Measurements from ENCODE around the gene XRCC6. TPM values are rescaled to one million over a fixed set of nuclear protein-coding genes. Genes with fewer than 3 reads are reported as not detected.

The XRCC6 gene
- total and polyA plus RNA-seq, 2 of the 13 experiments (the other 11 are each of a cell fraction or from before 2014, with no cell fraction given): 124 to 625 TPM

- TF ChIP-seq NR2C2 (CRISPR knock-in tag; IDR thresholded peaks at IDR 0.05; ENCODE audit: borderline replicate concordance) (peak; percentile 97), MLLT10 (CRISPR knock-in tag; IDR thresholded peaks at IDR 0.05) (no peak), SIN3A (IDR thresholded peaks at IDR 0.05; ENCODE audit: borderline replicate concordance, low read depth, low read length) (peak; percentile 89; the same call in 1 of the 2 replicates), ZBTB49 (CRISPR knock-in tag; IDR thresholded peaks at IDR 0.05; ENCODE audit: borderline replicate concordance) (no peak), NR3C1 (CRISPR knock-in tag; IDR thresholded peaks at IDR 0.05) (no peak), TCF7L2 (IDR thresholded peaks at IDR 0.05; ENCODE audit: low read depth, low read length) (no peak), ZNF335 (CRISPR knock-in tag; IDR thresholded peaks at IDR 0.05) (0 out of 2 replicates have a peak, but pooled peaks have one; percentile 37), ZNF317 (CRISPR knock-in tag; IDR thresholded peaks at IDR 0.05) (peak; percentile 38; the same call in 1 of the 2 replicates), MXD4 (CRISPR knock-in tag; IDR thresholded peaks at IDR 0.05) (no peak; the same call in 1 of the 2 replicates), ZNF264 (CRISPR knock-in tag; IDR thresholded peaks at IDR 0.05) (0 out of 2 replicates have a peak, but pooled peaks have one; percentile 39), ARNTL (CRISPR knock-in tag; IDR thresholded peaks at IDR 0.05) (peak; percentile 64; the same call in 1 of the 2 replicates), GTF3A (CRISPR knock-in tag; conservative IDR thresholded peaks at IDR 0.05) (no peak; the same call in 1 of the 2 replicates)
- TF ChIP-seq, protein P1, sequence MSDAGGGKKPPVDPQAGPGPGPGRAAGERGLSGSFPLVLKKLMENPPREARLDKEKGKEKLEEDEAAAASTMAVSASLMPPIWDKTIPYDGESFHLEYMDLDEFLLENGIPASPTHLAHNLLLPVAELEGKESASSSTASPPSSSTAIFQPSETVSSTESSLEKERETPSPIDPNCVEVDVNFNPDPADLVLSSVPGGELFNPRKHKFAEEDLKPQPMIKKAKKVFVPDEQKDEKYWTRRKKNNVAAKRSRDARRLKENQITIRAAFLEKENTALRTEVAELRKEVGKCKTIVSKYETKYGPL (CRISPR knock-in tag; IDR thresholded peaks at IDR 0.05): 0 out of 2 replicates have a peak, but pooled peaks have one; percentile 56
- TF ChIP-seq, protein P2, sequence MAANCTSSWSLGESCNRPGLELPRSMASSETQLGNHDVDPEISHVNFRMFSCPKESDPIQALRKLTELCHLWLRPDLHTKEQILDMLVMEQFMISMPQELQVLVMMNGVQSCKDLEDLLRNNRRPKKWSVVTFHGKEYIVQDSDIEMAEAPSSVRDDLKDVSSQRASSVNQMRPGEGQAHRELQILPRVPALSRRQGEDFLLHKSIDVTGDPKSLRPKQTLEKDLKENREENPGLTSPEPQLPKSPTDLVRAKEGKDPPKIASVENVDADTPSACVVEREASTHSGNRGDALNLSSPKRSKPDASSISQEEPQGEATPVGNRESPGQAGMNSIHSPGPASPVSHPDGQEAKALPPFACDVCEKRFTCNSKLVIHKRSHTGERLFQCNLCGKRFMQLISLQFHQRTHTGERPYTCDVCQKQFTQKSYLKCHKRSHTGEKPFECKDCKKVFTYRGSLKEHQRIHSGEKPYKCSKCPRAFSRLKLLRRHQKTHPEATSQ (CRISPR knock-in tag; IDR thresholded peaks at IDR 0.05; ENCODE audit: borderline replicate concordance): no peak
- TF ChIP-seq, protein P3, sequence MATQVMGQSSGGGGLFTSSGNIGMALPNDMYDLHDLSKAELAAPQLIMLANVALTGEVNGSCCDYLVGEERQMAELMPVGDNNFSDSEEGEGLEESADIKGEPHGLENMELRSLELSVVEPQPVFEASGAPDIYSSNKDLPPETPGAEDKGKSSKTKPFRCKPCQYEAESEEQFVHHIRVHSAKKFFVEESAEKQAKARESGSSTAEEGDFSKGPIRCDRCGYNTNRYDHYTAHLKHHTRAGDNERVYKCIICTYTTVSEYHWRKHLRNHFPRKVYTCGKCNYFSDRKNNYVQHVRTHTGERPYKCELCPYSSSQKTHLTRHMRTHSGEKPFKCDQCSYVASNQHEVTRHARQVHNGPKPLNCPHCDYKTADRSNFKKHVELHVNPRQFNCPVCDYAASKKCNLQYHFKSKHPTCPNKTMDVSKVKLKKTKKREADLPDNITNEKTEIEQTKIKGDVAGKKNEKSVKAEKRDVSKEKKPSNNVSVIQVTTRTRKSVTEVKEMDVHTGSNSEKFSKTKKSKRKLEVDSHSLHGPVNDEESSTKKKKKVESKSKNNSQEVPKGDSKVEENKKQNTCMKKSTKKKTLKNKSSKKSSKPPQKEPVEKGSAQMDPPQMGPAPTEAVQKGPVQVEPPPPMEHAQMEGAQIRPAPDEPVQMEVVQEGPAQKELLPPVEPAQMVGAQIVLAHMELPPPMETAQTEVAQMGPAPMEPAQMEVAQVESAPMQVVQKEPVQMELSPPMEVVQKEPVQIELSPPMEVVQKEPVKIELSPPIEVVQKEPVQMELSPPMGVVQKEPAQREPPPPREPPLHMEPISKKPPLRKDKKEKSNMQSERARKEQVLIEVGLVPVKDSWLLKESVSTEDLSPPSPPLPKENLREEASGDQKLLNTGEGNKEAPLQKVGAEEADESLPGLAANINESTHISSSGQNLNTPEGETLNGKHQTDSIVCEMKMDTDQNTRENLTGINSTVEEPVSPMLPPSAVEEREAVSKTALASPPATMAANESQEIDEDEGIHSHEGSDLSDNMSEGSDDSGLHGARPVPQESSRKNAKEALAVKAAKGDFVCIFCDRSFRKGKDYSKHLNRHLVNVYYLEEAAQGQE (IDR thresholded peaks at IDR 0.05; ENCODE audit: borderline replicate concordance in 1 of 2, low read depth in 1 of 2, low read length in 2 of 2): no peak
- TF ChIP-seq, protein P4, sequence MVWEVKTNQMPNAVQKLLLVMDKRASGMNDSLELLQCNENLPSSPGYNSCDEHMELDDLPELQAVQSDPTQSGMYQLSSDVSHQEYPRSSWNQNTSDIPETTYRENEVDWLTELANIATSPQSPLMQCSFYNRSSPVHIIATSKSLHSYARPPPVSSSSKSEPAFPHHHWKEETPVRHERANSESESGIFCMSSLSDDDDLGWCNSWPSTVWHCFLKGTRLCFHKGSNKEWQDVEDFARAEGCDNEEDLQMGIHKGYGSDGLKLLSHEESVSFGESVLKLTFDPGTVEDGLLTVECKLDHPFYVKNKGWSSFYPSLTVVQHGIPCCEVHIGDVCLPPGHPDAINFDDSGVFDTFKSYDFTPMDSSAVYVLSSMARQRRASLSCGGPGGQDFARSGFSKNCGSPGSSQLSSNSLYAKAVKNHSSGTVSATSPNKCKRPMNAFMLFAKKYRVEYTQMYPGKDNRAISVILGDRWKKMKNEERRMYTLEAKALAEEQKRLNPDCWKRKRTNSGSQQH (CRISPR knock-in tag; IDR thresholded peaks at IDR 0.05; ENCODE audit: low read depth): no peak
These were observed 67.5 kb downstream of the XRCC6 start, which contains the start of gene SNU13 (continued) for GRCh38 chr22:41688365-41689211.
